HG03575 (cell line): ENCODE data around the gene KCTD16.

ENCODE experiments used
- ATAC-seq: cut with Tn5 transposase; IDR thresholded peaks from one replicate; pipeline ENCODE4 v1.9.1; 2021; ENCODE audit not compliant: unreplicated experiment, insufficient number of reproducible peaks, low FRiP score; ENCODE audit errors: extremely low read depth

The KCTD16 gene

DNA sequence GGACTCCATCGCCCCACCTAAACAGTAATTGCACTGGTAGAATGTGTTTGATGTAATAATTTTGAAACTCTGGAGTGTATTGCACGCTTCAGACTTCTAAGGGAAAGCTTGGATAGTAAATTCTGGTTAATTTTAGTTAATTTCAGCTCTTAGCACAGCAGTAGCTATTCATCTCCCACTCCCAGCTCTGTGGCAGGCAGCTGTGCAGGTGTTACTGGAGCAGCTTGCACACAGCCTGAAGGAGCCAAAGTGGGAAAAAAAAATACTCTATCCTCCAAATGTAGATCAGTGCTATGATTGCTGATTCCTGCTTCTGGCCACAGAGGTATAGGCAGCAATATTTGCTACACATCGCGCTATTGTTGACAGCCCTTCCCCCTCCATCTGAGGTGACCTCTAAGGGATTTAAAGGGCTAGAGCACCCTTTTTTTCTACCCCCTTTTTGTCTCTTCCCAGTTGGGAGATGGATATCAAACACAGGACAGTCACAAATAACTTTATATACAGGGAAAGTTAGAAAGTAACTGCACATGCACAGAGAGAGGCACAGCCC, 97.4 kb downstream of the KCTD16 start:
- ATAC-seq: no peak

DNA sequence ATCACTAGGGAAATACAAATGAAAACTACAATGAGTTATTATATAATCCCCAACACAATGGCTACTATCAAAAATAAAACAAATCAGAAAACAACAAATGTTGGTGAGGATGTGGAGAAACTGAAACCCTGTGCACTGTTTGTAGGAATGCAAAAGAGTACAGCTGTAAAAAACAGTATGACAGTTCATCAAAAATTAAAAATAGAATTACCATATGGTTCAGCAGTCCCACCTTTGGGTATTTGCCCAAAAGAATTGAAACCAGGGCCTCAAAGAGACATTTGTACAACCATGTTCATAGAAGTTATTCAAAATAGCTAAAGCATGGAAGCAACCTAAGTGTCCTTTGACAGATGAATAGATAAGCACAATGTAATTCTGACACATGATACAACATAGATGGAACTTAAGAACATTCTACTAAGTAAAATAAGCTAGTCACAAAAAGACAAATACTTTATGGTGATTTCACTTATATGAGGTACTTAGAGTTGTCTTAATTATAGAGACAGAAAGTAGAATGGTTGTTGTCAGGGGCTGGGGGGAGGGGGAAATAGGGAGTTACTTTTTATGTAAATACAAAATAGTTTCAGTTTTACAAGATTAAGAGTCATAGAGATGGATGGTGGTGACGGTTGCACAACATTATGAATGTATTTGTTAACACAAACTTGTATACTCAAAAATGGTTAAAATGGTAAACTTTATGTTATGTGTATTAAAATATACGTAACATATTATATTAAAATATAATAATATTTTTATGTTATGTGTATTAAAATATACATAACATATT, 102.8 kb downstream of the KCTD16 start:
- ATAC-seq: no peak

DNA sequence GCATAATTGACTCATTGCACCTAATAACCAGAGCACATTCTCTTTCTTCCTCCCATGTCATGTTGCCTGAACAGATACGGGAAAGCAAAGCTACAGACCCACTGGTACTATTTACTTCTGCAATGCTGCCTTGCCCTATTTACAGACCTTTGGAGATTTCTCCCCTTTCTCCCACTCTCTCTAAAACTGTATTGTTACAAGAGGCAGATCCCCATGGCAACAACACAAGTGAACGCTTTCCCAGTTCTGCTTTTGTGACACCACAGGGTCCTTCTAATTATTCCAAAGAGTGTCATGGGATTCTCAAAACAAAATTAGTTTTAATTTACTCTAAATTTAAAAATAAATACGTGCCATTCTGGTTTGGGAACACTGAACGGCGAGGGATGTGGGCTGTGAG, 104.7 kb downstream of the KCTD16 start:
- ATAC-seq: no peak

DNA sequence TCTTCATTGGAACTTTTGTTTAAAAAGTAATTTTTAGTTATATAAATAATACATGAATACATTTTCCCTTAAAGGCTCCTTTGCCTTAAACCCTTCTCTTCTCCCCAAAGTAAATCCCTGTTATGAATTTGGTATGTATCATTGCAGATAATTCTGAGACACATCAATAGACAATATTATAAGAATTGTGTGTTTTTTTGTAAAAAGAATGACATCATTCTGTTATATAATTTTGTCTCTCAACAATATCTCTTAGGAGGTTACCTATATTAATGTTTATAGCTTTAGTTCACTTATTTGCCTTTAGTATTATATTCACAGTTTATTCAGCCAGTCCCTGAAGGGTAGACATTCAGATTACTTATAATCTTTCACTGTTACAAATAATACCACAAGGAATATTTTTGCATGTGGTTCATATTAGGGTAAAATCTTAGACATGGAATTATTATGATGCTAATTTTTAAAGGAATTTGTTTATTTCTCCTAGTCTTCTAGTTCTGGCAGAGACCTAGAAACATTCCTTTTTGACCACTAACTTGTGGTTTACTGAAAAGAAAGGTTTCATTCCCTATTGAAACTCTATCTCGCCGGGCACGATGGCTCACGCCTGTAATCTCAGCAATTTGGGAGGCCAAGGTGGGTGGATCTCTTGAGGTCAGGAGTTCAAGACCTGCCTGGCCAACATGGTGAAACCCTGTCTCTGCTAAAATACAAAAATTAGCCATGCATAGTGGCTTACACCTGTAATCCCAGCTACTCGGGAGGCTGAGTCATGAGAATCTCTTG, 105.6 kb downstream of the KCTD16 start:
- ATAC-seq: no peak

DNA sequence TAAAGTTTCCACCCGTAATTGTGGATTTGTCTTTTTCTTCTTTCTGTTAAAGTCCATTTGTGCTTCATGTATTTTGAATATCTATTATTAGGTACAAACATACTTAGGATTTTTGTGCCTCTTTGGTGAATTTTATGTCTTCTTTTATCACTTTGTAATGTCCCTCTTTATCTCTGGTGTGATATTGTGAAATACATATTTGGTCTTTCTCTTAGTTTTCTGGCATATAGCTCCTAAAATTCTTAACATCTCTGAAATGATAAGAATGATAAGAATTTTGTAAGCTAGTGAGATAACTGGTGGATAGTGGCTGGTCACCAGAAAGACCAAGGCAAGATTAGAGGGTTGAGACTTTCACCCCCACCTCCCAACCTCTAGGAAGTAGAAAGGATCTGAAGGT, 111.1 kb downstream of the KCTD16 start:
- no peak for ATAC-seq

DNA sequence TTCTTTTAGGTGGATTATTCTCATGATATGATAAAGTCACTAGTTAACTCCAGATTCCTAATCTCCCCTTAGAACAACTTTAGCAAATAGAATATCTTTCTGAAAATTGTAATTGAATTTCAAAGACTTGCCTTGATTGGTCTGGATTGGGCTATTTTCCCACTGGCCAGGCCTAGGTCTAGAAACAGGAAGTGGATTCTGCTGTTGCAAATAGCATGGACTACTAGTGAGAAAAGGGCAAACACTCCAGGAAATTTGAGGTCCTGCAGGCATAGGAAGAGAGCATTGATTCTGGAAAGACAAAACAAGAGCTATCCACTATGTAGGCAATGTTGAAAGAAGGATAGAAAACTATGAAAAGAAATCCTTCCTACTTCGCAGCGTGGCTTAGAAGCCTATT, 113.4 kb downstream of the KCTD16 start:
- no peak for ATAC-seq

DNA sequence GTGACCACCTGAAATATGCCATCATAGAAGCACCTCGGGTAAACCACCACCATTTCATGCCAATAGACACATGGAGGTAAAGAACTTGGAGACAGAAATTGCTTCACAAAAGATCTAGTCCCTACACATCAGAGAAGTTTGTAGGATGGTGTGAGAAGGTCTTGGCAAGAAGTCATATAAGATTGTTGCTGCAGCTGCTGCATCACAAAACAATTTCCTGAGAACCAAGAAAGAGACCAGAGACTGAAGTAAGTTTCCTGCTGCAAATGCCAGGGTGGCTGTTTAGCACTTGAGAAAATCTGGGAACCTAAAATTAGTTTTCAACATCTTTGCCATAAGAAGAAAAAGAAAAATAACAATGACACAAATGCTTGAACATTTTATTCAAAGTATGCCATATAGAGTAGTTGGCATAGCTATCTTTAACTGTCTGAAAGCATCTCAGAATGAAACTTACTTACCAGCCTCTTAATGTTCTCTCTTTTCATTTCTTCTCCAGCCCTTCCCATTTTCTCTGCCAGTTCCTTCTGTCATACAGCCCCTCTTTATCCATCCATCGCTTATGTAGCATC, 114.3 kb downstream of the KCTD16 start:
- no peak for ATAC-seq

DNA sequence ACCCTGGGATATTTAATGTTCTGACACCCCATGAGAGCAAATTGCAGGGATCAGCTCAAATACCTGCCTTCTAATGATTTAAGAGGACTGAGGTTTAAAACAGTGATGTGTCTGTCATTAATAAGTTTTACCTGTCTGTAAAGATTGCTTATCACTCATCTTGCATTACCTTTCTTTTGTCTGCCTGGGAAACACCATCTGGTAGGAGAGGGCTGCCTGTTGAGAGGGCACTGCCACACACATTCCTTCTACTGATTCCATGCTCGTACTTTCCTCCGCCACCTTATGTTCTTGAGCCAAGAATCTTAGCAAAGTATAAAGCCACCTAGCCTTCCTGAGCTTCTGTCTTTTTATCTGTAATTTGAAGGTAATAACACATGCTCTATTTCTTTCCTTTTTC, 118.6 kb downstream of the KCTD16 start:
- ATAC-seq: no peak

DNA sequence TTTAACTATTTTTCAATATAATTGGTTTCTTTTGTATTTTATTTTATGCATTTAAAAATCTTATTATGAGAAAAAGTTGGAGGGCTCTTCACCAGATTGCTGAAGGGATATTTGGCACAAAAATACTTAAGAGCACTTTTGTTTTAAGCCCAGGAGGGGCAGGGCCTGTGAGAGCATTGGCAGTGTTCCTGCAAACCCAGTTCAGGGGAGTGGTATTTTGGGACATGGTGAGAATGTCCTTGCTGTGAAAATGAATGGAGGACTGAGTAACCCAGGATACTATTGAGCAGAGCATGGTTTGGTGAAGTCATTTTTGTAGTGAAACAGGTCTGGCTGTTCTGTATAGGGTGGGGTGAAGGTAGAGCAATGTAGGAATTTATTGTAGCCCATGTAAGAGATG, 121.4 kb downstream of the KCTD16 start:
- no peak for ATAC-seq

DNA sequence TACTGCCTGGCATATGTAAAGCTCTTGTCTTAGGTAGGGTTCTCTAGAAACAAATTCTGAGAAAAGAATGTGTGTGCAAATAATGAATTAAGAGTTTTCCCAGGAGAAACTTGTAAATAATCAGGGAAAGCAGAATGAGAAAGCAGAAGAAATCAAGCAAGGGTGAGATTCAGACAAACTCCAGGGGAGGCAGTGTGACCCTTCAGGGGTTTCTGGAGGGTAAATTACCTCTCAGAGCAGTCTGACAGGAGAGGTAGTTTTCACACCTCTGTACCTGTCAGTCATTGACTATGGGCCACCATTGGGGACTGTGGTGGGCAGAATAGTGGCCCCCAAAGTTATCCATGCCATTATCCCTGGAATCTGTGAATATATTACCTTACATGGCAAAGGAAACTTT, 124.6 kb downstream of the KCTD16 start:
- no peak for ATAC-seq

DNA sequence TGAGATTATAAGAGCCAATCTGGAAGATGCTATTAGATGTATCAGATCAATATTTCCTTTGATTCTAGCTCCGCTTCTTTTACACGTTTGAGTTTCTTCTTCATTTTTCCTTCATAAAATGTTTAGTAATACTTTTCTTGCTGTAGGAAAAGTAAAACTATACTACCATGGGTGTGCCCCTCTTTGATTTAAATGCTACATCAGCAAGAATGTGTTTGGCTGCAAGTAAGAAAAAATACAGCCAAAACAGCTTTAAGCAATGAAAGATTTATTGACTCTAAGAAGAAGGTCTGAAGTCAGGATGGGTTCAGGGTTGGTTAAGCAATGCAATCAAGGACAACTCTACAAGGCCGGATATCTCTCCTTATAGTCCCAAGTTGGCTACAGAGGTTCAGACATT, 126.4 kb downstream of the KCTD16 start:
- no peak for ATAC-seq

DNA sequence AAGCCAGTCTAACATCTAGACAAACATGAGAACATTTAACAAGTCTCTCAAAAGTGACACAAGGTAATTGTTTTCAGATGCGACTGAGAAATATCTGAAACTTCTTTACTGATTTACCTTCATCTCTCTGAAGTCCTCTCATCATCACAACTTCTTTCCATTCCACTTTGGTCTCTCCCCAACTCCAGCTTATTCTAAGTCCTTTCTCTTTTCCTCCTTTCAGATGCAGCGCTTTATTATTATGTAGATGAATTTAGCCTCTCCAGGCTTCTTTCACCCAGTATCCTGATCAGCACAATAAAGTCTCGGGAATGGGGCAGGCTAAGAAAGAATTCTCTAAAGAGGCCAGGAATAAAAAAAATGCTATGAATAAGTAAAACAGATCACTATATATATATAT, 128.0 kb downstream of the KCTD16 start:
- no peak for ATAC-seq

DNA sequence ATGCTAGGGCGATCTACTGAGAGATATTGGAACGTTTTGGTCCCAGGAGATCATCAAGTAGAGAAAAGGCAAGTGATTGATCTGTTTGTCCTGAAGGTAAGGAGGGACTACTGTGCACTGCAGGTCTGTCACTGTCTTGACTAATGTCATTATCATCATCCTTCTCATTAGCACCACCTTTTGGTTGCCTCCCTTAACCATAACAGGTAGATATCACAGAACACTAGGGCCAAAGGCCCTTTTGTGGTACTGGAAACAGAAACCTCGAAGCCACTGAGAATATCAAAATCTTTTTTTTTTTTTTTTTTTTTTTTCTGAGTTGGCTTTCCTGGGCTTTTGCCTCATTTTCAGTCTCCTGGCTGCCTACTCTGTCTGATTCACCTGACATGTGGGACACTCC, 134.0 kb downstream of the KCTD16 start:
- ATAC-seq: no peak

DNA sequence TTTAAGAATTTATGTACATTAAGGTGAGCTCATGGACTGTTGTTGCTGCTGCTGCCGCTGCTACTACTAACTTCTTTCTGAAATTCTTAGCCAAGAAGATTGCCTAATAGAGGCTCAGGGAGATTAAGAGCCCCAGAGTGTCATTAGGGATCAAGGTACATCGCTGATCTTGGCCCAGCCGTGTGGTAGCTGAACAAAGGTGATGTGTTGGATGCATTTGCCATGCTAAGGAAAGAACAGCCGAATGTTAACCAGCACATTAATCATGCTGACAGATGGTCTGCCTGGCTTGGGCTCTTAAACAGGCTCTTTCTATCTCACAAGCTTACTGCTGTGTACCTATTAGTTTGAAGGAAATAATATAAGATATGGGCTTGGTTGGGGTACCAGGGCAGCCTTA, 137.1 kb downstream of the KCTD16 start:
- no peak for ATAC-seq

DNA sequence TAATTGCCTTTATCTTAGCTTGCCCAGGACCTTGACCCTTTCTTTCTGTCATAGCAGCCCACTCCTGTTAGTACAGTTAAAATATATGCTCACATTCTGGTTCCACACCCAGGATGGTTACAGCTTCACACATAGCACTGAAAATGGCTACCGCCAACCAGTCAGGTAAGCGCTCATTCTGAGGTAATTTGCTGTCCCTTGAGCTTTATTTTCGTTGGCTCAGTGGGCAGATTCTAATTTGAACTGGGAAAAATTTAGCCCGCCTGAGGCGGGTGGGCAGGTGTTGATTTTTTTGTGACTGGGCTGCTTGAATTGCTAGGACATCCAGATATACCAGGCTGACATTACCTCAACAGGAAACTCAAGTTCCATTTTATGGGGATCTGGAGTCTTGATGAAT, 137.5 kb downstream of the KCTD16 start:
- ATAC-seq: no peak

DNA sequence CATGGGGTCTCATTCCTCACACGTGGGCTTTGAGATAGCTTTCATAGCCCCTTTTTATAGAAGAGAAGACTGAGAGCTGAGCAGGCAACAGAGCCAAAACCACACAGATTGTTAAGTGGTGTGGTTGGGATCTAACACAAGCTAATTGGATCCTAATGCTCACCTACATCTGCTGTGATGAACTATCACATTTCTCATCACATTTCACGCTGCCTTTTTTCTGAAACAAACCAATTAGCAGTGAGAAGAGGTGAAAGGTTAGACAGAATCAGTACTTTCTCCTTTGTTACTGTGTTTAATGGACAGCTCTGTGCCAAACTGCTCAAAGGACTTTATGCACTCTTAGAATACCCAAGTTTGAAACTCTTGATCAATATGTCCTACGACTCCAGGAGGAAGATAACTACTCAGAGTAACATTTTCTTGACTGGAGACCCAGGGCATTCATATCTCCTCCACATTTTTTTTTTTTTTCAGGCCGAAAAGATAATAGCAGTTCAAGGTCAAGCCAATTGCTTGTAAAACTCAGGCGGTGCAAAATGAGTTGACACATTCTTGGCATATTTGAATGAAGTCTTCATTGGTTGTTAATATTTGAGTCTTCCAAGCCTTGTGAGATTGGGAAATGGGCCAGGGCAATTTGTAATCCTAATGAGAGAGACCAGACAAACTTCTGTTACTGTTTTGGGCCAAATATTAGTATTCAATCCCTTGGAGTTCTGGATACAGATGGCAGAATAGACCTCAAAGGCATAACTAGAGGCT, 138.4 kb downstream of the KCTD16 start:
- no peak for ATAC-seq

DNA sequence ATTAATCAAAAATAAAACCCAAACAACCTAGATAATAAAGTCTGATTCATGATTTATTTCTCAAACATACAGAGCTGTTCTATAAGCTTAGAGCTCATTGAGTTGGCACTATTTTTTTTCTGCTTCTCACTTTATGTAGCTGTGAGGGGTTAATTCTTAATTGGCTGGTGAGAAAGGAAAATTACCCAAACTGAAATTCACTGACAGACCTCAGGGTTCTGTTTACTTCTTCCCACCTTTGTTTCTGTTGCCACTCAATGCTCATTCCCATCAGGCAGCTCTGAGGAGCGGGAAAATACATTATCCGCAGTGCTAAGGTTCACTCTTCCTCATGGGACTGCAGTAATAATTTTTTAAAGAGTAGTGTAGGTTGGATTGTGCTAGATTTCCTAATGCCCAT, 139.9 kb downstream of the KCTD16 start:
- ATAC-seq: no peak

DNA sequence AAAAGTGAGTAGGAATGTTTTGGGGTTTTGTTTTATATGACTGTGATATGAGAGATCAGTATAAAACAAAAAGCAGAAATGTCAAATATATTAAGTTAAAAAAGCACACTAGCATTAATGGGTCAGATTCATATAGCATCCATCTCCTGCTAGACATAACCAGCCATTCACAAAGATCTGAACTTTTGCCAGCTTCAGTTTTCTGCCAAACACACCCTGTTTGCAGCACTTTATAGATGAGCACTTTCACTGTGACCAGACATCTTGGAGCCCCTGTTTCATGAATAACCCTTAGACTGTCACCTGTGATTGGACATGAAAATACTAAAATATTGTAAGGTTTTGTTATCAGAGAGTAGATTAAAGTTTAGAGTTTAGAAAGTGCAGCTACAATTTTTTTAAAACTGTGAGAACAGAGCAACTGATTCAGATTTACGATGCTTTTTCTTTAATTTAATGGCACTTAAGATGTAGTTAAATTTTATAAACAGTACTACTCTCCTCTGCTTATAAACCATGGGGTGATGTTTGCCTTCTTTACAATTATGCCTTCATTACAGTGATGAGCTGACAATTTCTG, 142.6 kb downstream of the KCTD16 start:
- ATAC-seq: no peak

DNA sequence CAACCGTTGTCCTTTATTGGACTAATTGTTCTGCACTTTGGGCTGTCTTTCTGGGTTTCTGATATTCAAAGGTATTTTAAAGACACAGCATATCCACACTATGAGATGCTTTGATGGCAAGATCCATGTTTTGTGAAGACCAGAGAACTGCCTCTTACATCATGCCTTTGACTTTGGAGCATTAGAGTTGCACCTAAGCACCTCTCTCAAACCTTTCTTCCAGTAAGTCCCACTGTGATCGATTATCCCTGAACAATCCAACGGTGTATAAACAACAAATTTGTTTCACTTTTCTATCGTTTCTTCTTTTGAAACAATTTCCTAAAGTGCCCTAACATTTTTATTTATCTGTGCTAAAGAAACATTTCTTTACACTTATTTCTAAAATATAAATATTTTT, 144.4 kb downstream of the KCTD16 start:
- ATAC-seq: no peak
